Measurements from ENCODE around the gene NDC1.

Gene NDC1

GRCh38 chr1:53736290-53736689, 101.8 kb downstream of the NDC1 start:
- no peak for TF ChIP-seq CTCF (IDR thresholded peaks at IDR 0.05; ENCODE audit: low read depth, low read length)
- no peak overlapping the region for H3K4me3 ChIP-seq (ENCODE audit: low read depth, low read length)

GRCh38 chr1:53735681-53736080, 102.4 kb downstream of the NDC1 start:
- TF ChIP-seq CTCF (IDR thresholded peaks at IDR 0.05; ENCODE audit: low read depth, low read length) = no peak
- H3K4me3 ChIP-seq (ENCODE audit: low read depth, low read length) = no peak overlapping the region

GRCh38 chr1:53735261-53735660, 102.8 kb downstream of the NDC1 start:
- TF ChIP-seq CTCF (IDR thresholded peaks at IDR 0.05; ENCODE audit: low read depth, low read length) = no peak
- no peak overlapping the region for H3K4me3 ChIP-seq (ENCODE audit: low read depth, low read length)

- no peak for TF ChIP-seq CTCF (IDR thresholded peaks at IDR 0.05; ENCODE audit: low read depth, low read length)
- no peak overlapping the region for H3K4me3 ChIP-seq (ENCODE audit: low read depth, low read length)
These were observed 103.4 kb downstream of the NDC1 start for GRCh38 chr1:53734650-53735211.

GRCh38 chr1:53733975-53734649, 104.0 kb downstream of the NDC1 start:
- no peak overlapping the region for H3K4me3 ChIP-seq (ENCODE audit: low read depth, low read length)

GRCh38 chr1:53733447-53733931, 104.6 kb downstream of the NDC1 start:
- no peak for TF ChIP-seq CTCF (IDR thresholded peaks at IDR 0.05; ENCODE audit: low read depth, low read length)

More at GRCh38 chr1:53733975-53734649, 104.0 kb downstream of the NDC1 start:
- TF ChIP-seq CTCF (IDR thresholded peaks at IDR 0.05; ENCODE audit: low read depth, low read length) = no peak

GRCh38 chr1:53732912-53733317, 105.2 kb downstream of the NDC1 start:
- no peak for TF ChIP-seq CTCF (IDR thresholded peaks at IDR 0.05; ENCODE audit: low read depth, low read length)
- H3K4me3 ChIP-seq (ENCODE audit: low read depth, low read length) = no peak overlapping the region

More at GRCh38 chr1:53733447-53733931, 104.6 kb downstream of the NDC1 start:
- no peak overlapping the region for H3K4me3 ChIP-seq (ENCODE audit: low read depth, low read length)
